Endothelial cell of umbilical vein (primary cell): ENCODE measurements around the gene C15orf39. TPM values are rescaled to one million over a fixed set of nuclear protein-coding genes. Genes with fewer than 3 reads are reported as not detected.
A peak's percentile ranks its signal among the peaks of the same experiment; 100 is the strongest.

Experiments used
- BruUV-seq: library from RNA; stranded (reverse); fragments of 400-500 nt; replicated peaks from 2 replicates; lab custom pipeline; 2021; lab: Mats Ljungman, UMichigan
- CTCF ChIA-PET: fragments of 300-600, 350-600 bp; sonication (Branson Sonifier 250); formaldehyde crosslinking; loops from one replicate; lab custom pipeline; 2021; ENCODE audit warnings: antibody characterized with exemption, inconsistent platforms; lab: Charles Lee
- POLR2A ChIA-PET: fragments of 300-600, 350-600 bp; sonication (Branson Sonifier 250); formaldehyde crosslinking; loops from one replicate; lab custom pipeline; 2021; ENCODE audit warnings: antibody characterized with exemption, inconsistent platforms; lab: Charles Lee
- DNase-seq: peaks from one replicate; pipeline ENCODE4 v3.0.0-alpha.2; 2011; ENCODE audit warnings: low read depth, low spot score
- FAIRE-seq: peaks from 2 replicates; lab custom pipeline; 2011; peaks lifted over from hg19 to GRCh38; lab: Jason Lieb, UNC
- H2AFZ ChIP-seq: 2 replicates; pipeline ENCODE4 v1.6.0; 2012; ENCODE audit warnings: low read depth, low read length, control low read depth, inconsistent platforms
- H3K27ac ChIP-seq: 2 replicates; pipeline ENCODE4 v1.5.1; 2011; ENCODE audit warnings: low read depth, mild to moderate bottlenecking, control low read depth, low read length, moderate library complexity; ENCODE audit not compliant: insufficient read depth
- H3K27me3 ChIP-seq, 2 experiments: 2 replicates each; pipeline versions ENCODE4 v1.6.0 to v1.6.1; 2011; ENCODE audit warnings: low read length in 2 of 2, mixed read lengths in 1 of 2; ENCODE audit not compliant: control insufficient read depth in 2 of 2, insufficient read depth in 2 of 2
- H3K36me3 ChIP-seq, 2 experiments: 2 replicates in 1 of 2; 3 replicates in 1 of 2; pipeline ENCODE4 v1.5.1; 2011; ENCODE audit warnings: low read length in 2 of 2, mild to moderate bottlenecking in 1 of 2, moderate library complexity in 1 of 2; ENCODE audit not compliant: control insufficient read depth in 2 of 2, insufficient read depth in 2 of 2; ENCODE audit errors: extremely low read depth in 1 of 2
- H3K4me1 ChIP-seq: 3 replicates; pipeline ENCODE4 v1.5.1; 2011; ENCODE audit warnings: mild to moderate bottlenecking, low read length; ENCODE audit not compliant: control insufficient read depth, insufficient read depth; ENCODE audit errors: extremely low read depth
- H3K4me2 ChIP-seq: 2 replicates; pipeline ENCODE4 v1.6.1; 2011; ENCODE audit warnings: low read length, control low read depth, mixed read lengths; ENCODE audit not compliant: insufficient read depth
- H3K4me3 ChIP-seq, 3 experiments: fragments of 200-600 bp in 1 of 3; sonication (generic), shearing (Covaris generic) in 1 of 3; replicated peaks in 1 of 3; 2 replicates each; pipeline ENCODE4 v1.5.1; 2011 to 2016; ENCODE audit warnings: control low read depth in 3 of 3, low read length in 3 of 3, mild to moderate bottlenecking in 2 of 3, inconsistent platforms in 1 of 3, low read depth in 1 of 3, moderate library complexity in 1 of 3; ENCODE audit not compliant: insufficient read depth in 1 of 3
- H3K79me2 ChIP-seq: 2 replicates; pipeline ENCODE4 v1.6.0; 2012; ENCODE audit warnings: low read length, inconsistent platforms; ENCODE audit not compliant: control insufficient read depth, insufficient read depth
- H3K9ac ChIP-seq: replicated peaks from 2 replicates; pipeline ENCODE3; 2011; ENCODE audit warnings: low read length, control low read depth; ENCODE audit not compliant: insufficient read depth; ENCODE audit errors: extremely low read depth
- H3K9me1 ChIP-seq: replicated peaks from 3 replicates; pipeline ENCODE4 v1.6.0; 2011; ENCODE audit warnings: mild to moderate bottlenecking, low read length; ENCODE audit not compliant: control insufficient read depth, insufficient read depth; ENCODE audit errors: extremely low read depth
- H3K9me3 ChIP-seq: replicated peaks from 2 replicates; pipeline ENCODE4 v1.5.1; 2012; ENCODE audit warnings: low read length, inconsistent platforms; ENCODE audit not compliant: control insufficient read depth, insufficient read depth
- H4K20me1 ChIP-seq: replicated peaks from 2 replicates; pipeline ENCODE3; 2011; ENCODE audit warnings: mild to moderate bottlenecking, low read length; ENCODE audit not compliant: control insufficient read depth, insufficient read depth; ENCODE audit errors: extremely low read depth
- EZH2 ChIP-seq: IDR thresholded peaks from 2 replicates; pipeline ENCODE4 v1.6.1; 2012; ENCODE audit warnings: borderline replicate concordance, low read depth, mild to moderate bottlenecking, moderate library complexity, low read length, inconsistent platforms; ENCODE audit not compliant: severe bottlenecking
- FOS ChIP-seq: IDR thresholded peaks from 2 replicates; pipeline ENCODE4 v1.6.1; 2011; ENCODE audit warnings: mild to moderate bottlenecking, low read length, moderate library complexity, borderline replicate concordance; ENCODE audit not compliant: insufficient read depth
- GATA2 ChIP-seq: IDR thresholded peaks from 2 replicates; pipeline ENCODE4 v1.7.0; 2011; ENCODE audit warnings: low read depth, mild to moderate bottlenecking, moderate library complexity, mixed read lengths, low read length; ENCODE audit not compliant: insufficient read length, insufficient read depth
- JUN ChIP-seq: IDR thresholded peaks from 2 replicates; pipeline ENCODE4 v1.6.1; 2011; ENCODE audit warnings: borderline replicate concordance, low read depth; ENCODE audit not compliant: insufficient read length, insufficient read depth
- MYC ChIP-seq: IDR thresholded peaks from one replicate; pipeline ENCODE4 v1.6.1; 2011; ENCODE audit warnings: mild to moderate bottlenecking, low read depth, low read length
- POLR2A ChIP-seq: IDR thresholded peaks from 2 replicates; pipeline ENCODE4 v1.6.1; 2012; ENCODE audit warnings: low read depth, mild to moderate bottlenecking, control low read depth, low read length
- POLR2AphosphoS5 ChIP-seq: IDR thresholded peaks from 2 replicates; pipeline ENCODE4 v1.6.1; 2012; ENCODE audit warnings: low read depth, mild to moderate bottlenecking, control low read depth, low read length, moderate library complexity; ENCODE audit not compliant: insufficient read depth
- dilution Hi-C: fragments of 300-500 bp; cut with MboI; formaldehyde crosslinking; loops from one replicate; pipeline ENCODE4 v1.15.0; 2019; ENCODE audit warnings: low sequenced_read_pairs; ENCODE audit not compliant: extremely low pct_ligation_motif_present
- intact Hi-C: fragments of 100-400 bp; cut with micrococcal nuclease; formaldehyde crosslinking; loops from one replicate; pipeline ENCODE4 v1.10.0; 2022
- polyA plus RNA-seq, 4 experiments: library from polyadenylated mRNA; depleted of rRNA in 3 of 4; stranded (reverse) in 3 of 4; unstranded in 1 of 4; fragments of >200 nt; gene quantifications; 2 replicates each; pipeline versions ENCODE4 v1.2.1 to v1.2.3, GENCODE V29; 2011 to 2012; ENCODE audit warnings: missing spikeins in 1 of 4
- total RNA-seq: library from RNA; stranded (reverse); gene quantifications from 2 replicates; pipeline ENCODE4 v1.2.3, GENCODE V29; 2021
- TF ChIP-seq, protein P1 (sequence below), 2 donors: IDR thresholded peaks; 1 replicate in 1 of 2; 2 replicates in 1 of 2; pipeline ENCODE4 v1.5.1; 2011; ENCODE audit warnings: low read length in 2 of 2, mild to moderate bottlenecking in 2 of 2, moderate library complexity in 2 of 2, control low read depth in 1 of 2, inconsistent platforms in 1 of 2, low read depth in 1 of 2; ENCODE audit not compliant: insufficient read depth in 1 of 2; ENCODE audit errors: extremely low read depth in 1 of 2
- TF ChIP-seq, protein P2 (sequence below): IDR thresholded peaks from 2 replicates; pipeline ENCODE4 v1.6.1; 2011; ENCODE audit not compliant: insufficient read depth, insufficient read length

The C15orf39 gene
- total and polyA plus RNA-seq, 2 donors (not counting 3 experiments of a cell fraction or from before 2014, with no cell fraction given): 14.8 to 36.1 TPM

DNA sequence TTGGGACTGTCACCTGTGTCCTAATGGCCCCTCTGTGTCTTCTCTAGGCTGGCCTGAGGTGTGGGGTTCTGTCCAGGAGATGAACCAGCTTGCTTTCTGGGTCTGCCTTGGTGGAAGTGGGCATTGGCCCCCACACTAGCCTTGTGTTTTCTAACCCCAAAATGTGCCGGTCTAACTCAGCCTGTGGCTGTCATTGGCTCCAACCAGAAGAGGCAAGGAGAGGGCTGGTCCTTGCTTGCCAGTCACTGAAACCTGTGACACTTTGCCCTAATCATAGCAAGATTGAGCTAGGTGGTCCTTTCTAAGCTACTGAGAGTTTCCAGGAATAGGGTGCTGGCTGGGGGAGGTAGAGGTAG is 2.2 kb downstream of the C15orf39 start:
- TF ChIP-seq GATA2 (no peak), FOS (no peak), EZH2 (no peak), JUN (no peak), MYC (no peak), POLR2A (no peak), POLR2AphosphoS5 (no peak)
- TF ChIP-seq, protein P1, sequence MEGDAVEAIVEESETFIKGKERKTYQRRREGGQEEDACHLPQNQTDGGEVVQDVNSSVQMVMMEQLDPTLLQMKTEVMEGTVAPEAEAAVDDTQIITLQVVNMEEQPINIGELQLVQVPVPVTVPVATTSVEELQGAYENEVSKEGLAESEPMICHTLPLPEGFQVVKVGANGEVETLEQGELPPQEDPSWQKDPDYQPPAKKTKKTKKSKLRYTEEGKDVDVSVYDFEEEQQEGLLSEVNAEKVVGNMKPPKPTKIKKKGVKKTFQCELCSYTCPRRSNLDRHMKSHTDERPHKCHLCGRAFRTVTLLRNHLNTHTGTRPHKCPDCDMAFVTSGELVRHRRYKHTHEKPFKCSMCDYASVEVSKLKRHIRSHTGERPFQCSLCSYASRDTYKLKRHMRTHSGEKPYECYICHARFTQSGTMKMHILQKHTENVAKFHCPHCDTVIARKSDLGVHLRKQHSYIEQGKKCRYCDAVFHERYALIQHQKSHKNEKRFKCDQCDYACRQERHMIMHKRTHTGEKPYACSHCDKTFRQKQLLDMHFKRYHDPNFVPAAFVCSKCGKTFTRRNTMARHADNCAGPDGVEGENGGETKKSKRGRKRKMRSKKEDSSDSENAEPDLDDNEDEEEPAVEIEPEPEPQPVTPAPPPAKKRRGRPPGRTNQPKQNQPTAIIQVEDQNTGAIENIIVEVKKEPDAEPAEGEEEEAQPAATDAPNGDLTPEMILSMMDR (IDR thresholded peaks at IDR 0.05; ENCODE audit: extremely low read depth in 1 of 2, insufficient read depth in 1 of 2, low read depth in 1 of 2, low read length in 2 of 2): no peak
- TF ChIP-seq, protein P2, sequence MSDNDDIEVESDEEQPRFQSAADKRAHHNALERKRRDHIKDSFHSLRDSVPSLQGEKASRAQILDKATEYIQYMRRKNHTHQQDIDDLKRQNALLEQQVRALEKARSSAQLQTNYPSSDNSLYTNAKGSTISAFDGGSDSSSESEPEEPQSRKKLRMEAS: no peak
- peaks cover 72% of the 10 kb centered on the region for H3K79me2 ChIP-seq
- H3K27ac ChIP-seq: peak overlapping the region; percentile 79
- H3K4me3 ChIP-seq: peak overlapping the region; percentile 65 to 98 (median 82)
- intact Hi-C loops (loop anchor here (1.0 to 10.0 kb wide), 5 partner anchors 114 to 429 kb away; partner anchors contain the start of gene RPP25), dilution Hi-C loops (no loop called here)
- peaks cover 4% of the 10 kb centered on the region for H4K20me1 ChIP-seq
- H3K27me3 ChIP-seq: no peaks in the 10 kb centered on the region
- H3K4me1 ChIP-seq: peaks cover 27% of the 10 kb centered on the region
- H2AFZ ChIP-seq: no peak overlapping the region
- H3K4me2 ChIP-seq: peak overlapping the region; percentile 89
- H3K9ac ChIP-seq: peak overlapping the region; percentile 98
- peaks cover under 1 to 31% of the 10 kb centered on the region in 2 experiments for H3K36me3 ChIP-seq
- FAIRE-seq (no peak), DNase-seq (no peak)
- POLR2A ChIA-PET: interaction anchor here (1.5 to 2.6 kb wide), 3 partner anchors 160 to 180 kb away, joined by 5 to 14 read pairs (median 8); partner anchors contain the start of gene PPCDC
- H3K9me1 ChIP-seq: no peaks in the 10 kb centered on the region
- no peaks in the 10 kb centered on the region for H3K9me3 ChIP-seq
- BruUV-seq: no TSS peak
- CTCF ChIA-PET: interaction anchor here (0.7 to 7.9 kb wide), 13 partner anchors 9 to 247 kb away, joined by 3 to 213 read pairs (median 6); partner anchors contain the start of genes PPCDC and RPP25
